Neural progenitor cell (in vitro differentiated cells): ENCODE results near the gene BIRC5. TPM values are rescaled to one million over a fixed set of nuclear protein-coding genes. Genes with fewer than 3 reads are reported as not detected.

ENCODE experiments used
- DNase-seq: peaks from one replicate; pipeline ENCODE4 v3.0.0-alpha.2; 2016; ENCODE audit warnings: low spot score
- H2AFZ ChIP-seq: fragments of 200-600 bp; sonication (generic); replicated peaks from 2 replicates; pipeline ENCODE4 v1.6.1; 2016; ENCODE audit warnings: antibody characterized with exemption
- H3F3A ChIP-seq: fragments of 200-600 bp; sonication (generic); 2 replicates; pipeline ENCODE4 v1.6.1; 2016; ENCODE audit warnings: antibody characterized with exemption, low read depth
- H3K27ac ChIP-seq: fragments of 200-600 bp; sonication (generic); 2 replicates; pipeline ENCODE4 v1.5.1; 2016; ENCODE audit warnings: mild to moderate bottlenecking
- H3K27me3 ChIP-seq: fragments of 200-600 bp; sonication (generic); 2 replicates; pipeline ENCODE4 v1.6.1; 2016; ENCODE audit warnings: mild to moderate bottlenecking, moderate library complexity
- H3K36me3 ChIP-seq: fragments of 200-600 bp; sonication (generic); 2 replicates; pipeline ENCODE4 v1.5.1; 2016
- H3K4me1 ChIP-seq: fragments of 200-600 bp; sonication (generic); 2 replicates; pipeline ENCODE4 v1.6.1; 2016; ENCODE audit warnings: mixed run types
- H3K4me2 ChIP-seq: fragments of 200-600 bp; sonication (generic); 2 replicates; pipeline ENCODE4 v1.6.1; 2016
- H3K4me3 ChIP-seq: fragments of 200-600 bp; sonication (generic); 2 replicates; pipeline ENCODE4 v1.5.1; 2016
- H3K79me2 ChIP-seq: fragments of 200-600 bp; sonication (generic); 2 replicates; pipeline ENCODE4 v1.6.1; 2016; ENCODE audit warnings: low read depth
- H3K9ac ChIP-seq: fragments of 200-600 bp; sonication (generic); 2 replicates; pipeline ENCODE4 v1.6.1; 2016
- H3K9me3 ChIP-seq: fragments of 200-600 bp; sonication (generic); 2 replicates; pipeline ENCODE4 v1.5.1; 2016; ENCODE audit warnings: low read depth
- H4K20me1 ChIP-seq: fragments of 200-600 bp; sonication (generic); 2 replicates; pipeline ENCODE4 v1.6.1; 2016; ENCODE audit warnings: low read depth
- H3K27ac Mint-ChIP-seq: 3 replicates; pipeline ENCODE4 v1.8.0; 2021; ENCODE audit warnings: mixed read lengths
- H3K27me3 Mint-ChIP-seq: 2 replicates; pipeline ENCODE4 v1.8.0; 2022; ENCODE audit warnings: low read depth, mild to moderate bottlenecking, inconsistent platforms, moderate library complexity, mixed read lengths; ENCODE audit not compliant: insufficient read depth
- H3K36me3 Mint-ChIP-seq: 3 replicates; pipeline ENCODE4 v1.8.0; 2021; ENCODE audit warnings: mixed read lengths
- H3K4me1 Mint-ChIP-seq: 3 replicates; pipeline ENCODE4 v1.8.0; 2021; ENCODE audit warnings: mixed read lengths
- H3K4me3 Mint-ChIP-seq: 3 replicates; pipeline ENCODE4 v1.8.0; 2021; ENCODE audit warnings: mild to moderate bottlenecking, moderate library complexity, mixed read lengths
- H3K9me3 Mint-ChIP-seq: 3 replicates; pipeline ENCODE4 v1.8.0; 2020; ENCODE audit warnings: mixed read lengths
- EZH2 ChIP-seq: fragments of 200-600 bp; sonication (generic); IDR thresholded peaks from 2 replicates; pipeline ENCODE4 v1.6.1; 2017; ENCODE audit warnings: antibody characterized with exemption, mild to moderate bottlenecking, moderate library complexity
- EZH2phosphoT487 ChIP-seq: fragments of 200-600 bp; sonication (generic); IDR thresholded peaks from 2 replicates; pipeline ENCODE4 v1.6.1; 2017; ENCODE audit warnings: antibody characterized with exemption
- total RNA-seq: library from RNA; depleted of rRNA; stranded (reverse); fragments of >200 nt; gene quantifications from 2 replicates; pipeline ENCODE4 v1.2.3, GENCODE V29; 2015; ENCODE audit warnings: low replicate concordance
- TF ChIP-seq, protein P1 (sequence below): fragments of 200-600 bp; sonication (generic); IDR thresholded peaks from 2 replicates; pipeline ENCODE4 v1.5.1; 2017; ENCODE audit warnings: antibody characterized with exemption, mild to moderate bottlenecking

Gene BIRC5
- total RNA-seq, 1 donor from 2014 or later, result 144 TPM

DNA sequence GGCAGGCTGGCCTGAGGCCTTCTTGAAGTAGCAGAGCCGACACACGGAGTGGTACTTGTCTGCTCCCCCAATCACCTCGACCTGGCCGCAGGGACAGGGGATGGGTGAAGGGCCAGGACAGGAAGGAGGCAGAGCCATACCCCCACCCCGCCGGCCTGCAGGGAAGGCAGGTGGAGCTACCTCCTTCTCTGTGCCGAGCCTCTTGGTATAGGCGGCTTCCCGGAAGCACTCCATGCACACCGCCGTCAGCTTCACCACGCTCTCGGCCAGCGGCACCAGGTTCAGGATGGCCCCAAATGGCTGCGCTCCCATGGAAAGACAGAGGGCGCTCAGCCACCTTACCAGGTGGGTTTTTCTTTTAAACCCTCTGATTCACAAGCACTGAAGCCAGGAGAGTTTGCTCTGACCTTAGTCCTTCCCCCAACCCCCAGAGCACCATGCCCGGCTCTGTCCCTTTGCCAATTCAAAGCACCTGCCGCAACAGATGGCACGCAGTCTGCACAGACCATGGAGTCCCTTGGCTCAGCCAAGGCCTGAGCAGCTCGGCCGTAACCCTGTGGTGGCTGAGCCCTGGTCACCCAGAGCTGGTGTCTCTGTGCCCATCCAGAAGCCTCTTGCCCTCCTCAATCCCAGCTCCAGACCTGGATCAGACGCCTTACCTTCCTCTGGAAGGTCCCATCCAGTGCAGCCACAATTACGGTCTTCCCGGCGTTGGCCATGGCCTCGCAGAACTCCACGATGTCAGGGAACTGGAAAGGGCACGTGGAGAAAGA lies 39.0 kb upstream of the BIRC5 start:
- no peak for TF ChIP-seq EZH2phosphoT487
- TF ChIP-seq, protein P1, sequence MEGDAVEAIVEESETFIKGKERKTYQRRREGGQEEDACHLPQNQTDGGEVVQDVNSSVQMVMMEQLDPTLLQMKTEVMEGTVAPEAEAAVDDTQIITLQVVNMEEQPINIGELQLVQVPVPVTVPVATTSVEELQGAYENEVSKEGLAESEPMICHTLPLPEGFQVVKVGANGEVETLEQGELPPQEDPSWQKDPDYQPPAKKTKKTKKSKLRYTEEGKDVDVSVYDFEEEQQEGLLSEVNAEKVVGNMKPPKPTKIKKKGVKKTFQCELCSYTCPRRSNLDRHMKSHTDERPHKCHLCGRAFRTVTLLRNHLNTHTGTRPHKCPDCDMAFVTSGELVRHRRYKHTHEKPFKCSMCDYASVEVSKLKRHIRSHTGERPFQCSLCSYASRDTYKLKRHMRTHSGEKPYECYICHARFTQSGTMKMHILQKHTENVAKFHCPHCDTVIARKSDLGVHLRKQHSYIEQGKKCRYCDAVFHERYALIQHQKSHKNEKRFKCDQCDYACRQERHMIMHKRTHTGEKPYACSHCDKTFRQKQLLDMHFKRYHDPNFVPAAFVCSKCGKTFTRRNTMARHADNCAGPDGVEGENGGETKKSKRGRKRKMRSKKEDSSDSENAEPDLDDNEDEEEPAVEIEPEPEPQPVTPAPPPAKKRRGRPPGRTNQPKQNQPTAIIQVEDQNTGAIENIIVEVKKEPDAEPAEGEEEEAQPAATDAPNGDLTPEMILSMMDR, result peak; percentile 35
- Mint-ChIP-seq H3K36me3 (peaks cover 24% of the 10 kb centered on the region), H3K9me3 (no peaks in the 10 kb centered on the region), H3K27ac (no peak overlapping the region), H3K4me3 (no peak overlapping the region), H3K27me3 (peaks cover 14% of the 10 kb centered on the region), H3K4me1 (peaks cover 16% of the 10 kb centered on the region)
- Histone ChIP-seq H3K4me1 (no peaks in the 10 kb centered on the region), H3F3A (peaks cover 51% of the 10 kb centered on the region), H4K20me1 (peaks cover 25% of the 10 kb centered on the region), H3K9me3 (no peaks in the 10 kb centered on the region), H3K4me2 (no peak overlapping the region), H3K36me3 (no peaks in the 10 kb centered on the region), H2AFZ (no peak overlapping the region), H3K79me2 (no peaks in the 10 kb centered on the region), H3K27me3 (no peaks in the 10 kb centered on the region), H3K4me3 (no peak overlapping the region), H3K27ac (no peak overlapping the region), H3K9ac (no peak overlapping the region)
- DNase-seq, result peak; percentile 33

DNA sequence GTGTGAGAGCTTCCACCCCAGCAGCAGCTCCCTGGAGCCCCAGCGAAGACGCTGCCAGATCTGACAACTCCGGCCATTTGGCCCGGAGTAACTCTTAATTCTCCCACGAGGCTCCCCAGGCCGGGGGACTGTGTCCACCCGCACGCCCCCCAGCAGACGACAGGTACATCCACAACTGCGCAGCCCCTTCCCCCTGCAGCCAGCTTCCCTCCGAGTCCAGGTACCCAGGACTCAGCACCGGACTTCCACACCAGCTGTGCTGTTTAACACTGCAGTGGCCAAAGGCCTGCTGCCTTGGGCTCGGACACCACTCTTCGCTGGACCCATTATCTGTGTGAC lies 38.4 kb upstream of the BIRC5 start:
- no peak for DNase-seq
- Histone ChIP-seq H3K9ac (no peak overlapping the region), H4K20me1 (peaks cover 22% of the 10 kb centered on the region), H3K4me1 (no peaks in the 10 kb centered on the region), H3K4me3 (no peak overlapping the region), H3K4me2 (no peak overlapping the region), H3K27ac (no peak overlapping the region), H3K9me3 (no peaks in the 10 kb centered on the region), H3F3A (peaks cover 49% of the 10 kb centered on the region), H3K27me3 (no peaks in the 10 kb centered on the region), H2AFZ (no peak overlapping the region), H3K36me3 (peaks cover 3% of the 10 kb centered on the region), H3K79me2 (no peaks in the 10 kb centered on the region)
- no peak overlapping the region for H3K27ac Mint-ChIP-seq
- no peaks in the 10 kb centered on the region for H3K9me3 Mint-ChIP-seq
- H3K4me1 Mint-ChIP-seq, result peaks cover 16% of the 10 kb centered on the region
- TF ChIP-seq, protein P1, result no peak
- TF ChIP-seq EZH2, result no peak
- H3K27me3 Mint-ChIP-seq, result peaks cover 10% of the 10 kb centered on the region
- no peak overlapping the region for H3K4me3 Mint-ChIP-seq
- peaks cover 28% of the 10 kb centered on the region for H3K36me3 Mint-ChIP-seq

DNA sequence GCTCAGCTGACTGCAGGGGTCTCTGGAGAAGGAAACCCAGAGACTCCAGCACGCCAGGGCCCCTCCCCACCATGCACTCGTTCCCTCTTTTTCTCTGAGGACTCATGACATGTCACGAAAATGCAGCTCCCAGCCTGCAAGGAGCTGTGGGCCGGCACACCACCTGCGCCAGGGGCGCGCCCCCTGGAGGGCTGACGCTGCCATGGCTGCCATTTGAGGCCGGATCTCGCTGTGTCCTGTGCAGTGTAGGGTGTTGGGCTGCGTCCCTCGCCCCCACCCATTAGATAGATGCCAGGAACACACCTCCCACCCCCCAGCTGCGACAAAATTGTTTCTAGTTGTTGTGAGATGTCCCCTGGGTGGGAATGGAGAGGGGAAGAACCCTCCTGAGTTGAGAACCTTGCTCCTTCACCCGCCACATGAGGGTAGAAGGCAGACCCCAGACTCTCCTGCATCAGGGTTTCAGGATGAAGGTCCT lies 37.5 kb upstream of the BIRC5 start:
- H3K27ac Mint-ChIP-seq, result no peak overlapping the region
- H3K4me3 ChIP-seq, result no peak overlapping the region

More for the DNA sequence above, 37.5 kb upstream of the BIRC5 start:
- Mint-ChIP-seq H3K4me1 (peaks cover 16% of the 10 kb centered on the region), H3K27me3 (peaks cover 10% of the 10 kb centered on the region), H3K36me3 (peaks cover 32% of the 10 kb centered on the region), H3K4me3 (no peak overlapping the region), H3K9me3 (no peaks in the 10 kb centered on the region)
- H3K9ac ChIP-seq, result no peak overlapping the region
- H3K9me3 ChIP-seq, result no peaks in the 10 kb centered on the region
- DNase-seq, result peak; percentile 79
- peak overlapping the region; percentile 31 for H3K27ac ChIP-seq
- H4K20me1 ChIP-seq, result peaks cover 22% of the 10 kb centered on the region
- peaks cover 47% of the 10 kb centered on the region for H3F3A ChIP-seq
- TF ChIP-seq, protein P1, result peak; percentile 96
- TF ChIP-seq EZH2, result no peak
- H3K36me3 ChIP-seq, result peaks cover 3% of the 10 kb centered on the region
- H3K27me3 ChIP-seq, result no peaks in the 10 kb centered on the region
- no peaks in the 10 kb centered on the region for H3K4me1 ChIP-seq
- no peak overlapping the region for H2AFZ ChIP-seq
- H3K4me2 ChIP-seq, result no peak overlapping the region
- peaks cover 7% of the 10 kb centered on the region for H3K79me2 ChIP-seq
